Stomach (tissue), 9 donors: Measurements from ENCODE around the gene RELA. TPM values are rescaled to one million over a fixed set of nuclear protein-coding genes. Genes with fewer than 3 reads are reported as not detected.

Experiments used
- DNase-seq, 2 donors: peaks; one replicate each; pipeline versions ENCODE4 v3.0.0 to v3.0.0-alpha.2; 2013 to 2019
- H3K27ac ChIP-seq, 5 donors: fragments of 200-600 bp in 4 of 5; sonication (generic) in 4 of 5; one replicate each; pipeline ENCODE4 v1.5.1; 2013 to 2019; ENCODE audit warnings: mild to moderate bottlenecking in 1 of 5, moderate library complexity in 1 of 5
- H3K27me3 ChIP-seq, 3 donors: fragments of 200-600 bp; sonication (generic); one replicate each; pipeline ENCODE4 v1.5.1; 2017 to 2019; ENCODE audit warnings: mixed run types in 1 of 3
- H3K36me3 ChIP-seq, 4 donors: fragments of 200-600 bp; sonication (generic); 1 replicate in 3 of 4; 2 replicates in 1 of 4; pipeline ENCODE4 v1.5.1; 2016 to 2019
- H3K4me1 ChIP-seq, 4 donors: fragments of 200-600 bp; sonication (generic); one replicate each; pipeline ENCODE4 v1.5.1; 2016 to 2019
- H3K4me3 ChIP-seq, 4 donors: fragments of 200-600 bp; sonication (generic) in 3 of 4; one replicate each; pipeline ENCODE4 v1.5.1; 2016 to 2019; ENCODE audit warnings: mild to moderate bottlenecking in 1 of 4
- H3K9me3 ChIP-seq, 4 donors: fragments of 200-600 bp; sonication (generic); one replicate each; pipeline ENCODE4 v1.5.1; 2016 to 2019
- CTCF ChIP-seq, 7 experiments: fragments of 450-650 bp in 4 of 7; fragments of 200-600 bp in 3 of 7; sonication (generic) in 3 of 7; IDR thresholded peaks; one replicate each; pipeline ENCODE4 v1.5.1; 2016 to 2019; ENCODE audit warnings: antibody characterized with exemption in 7 of 7, control low read depth in 2 of 7, mild to moderate bottlenecking in 1 of 7
- EP300 ChIP-seq: sonication (generic); formaldehyde crosslinking; IDR thresholded peaks from one replicate; pipeline ENCODE4 v1.6.1; 2017; ENCODE audit warnings: antibody characterized with exemption
- POLR2A ChIP-seq, 4 donors: fragments of 450-650 bp; IDR thresholded peaks; one replicate each; pipeline ENCODE4 v1.6.1; 2016; ENCODE audit warnings: antibody characterized with exemption in 4 of 4, control low read depth in 2 of 4, mild to moderate bottlenecking in 1 of 4, moderate library complexity in 1 of 4
- POLR2AphosphoS5 ChIP-seq, 3 donors: sonication (generic); formaldehyde crosslinking; IDR thresholded peaks; one replicate each; pipeline ENCODE4 v1.6.1; 2016; ENCODE audit warnings: antibody characterized with exemption in 3 of 3
- WGBS, 5 donors: extraction: QIAGEN DNeasy Blood & Tissue Kit in 3 of 5; methylation state at CpG; one replicate each; pipeline versions ENCODE4 v1.1.5 to v1.1.7; 2013 to 2018; 5-methylcytosine and 5-hydroxymethylcytosine counted together
- intact Hi-C: fragments of 100-400 bp; cut with DNase I; formaldehyde crosslinking; loops from one replicate; pipeline ENCODE4 v1.15.1; 2023; ENCODE audit warnings: low total_unique reads
- polyA plus RNA-seq, 3 donors: library from polyadenylated mRNA; stranded (reverse); fragments of 200-250 nt; gene quantifications; one replicate each; pipeline ENCODE4 v1.2.3, GENCODE V29; 2013
- total RNA-seq, 5 donors: library from RNA; depleted of rRNA; stranded (reverse); fragments of >200 nt; gene quantifications; one replicate each; pipeline versions ENCODE4 v1.1.0 to v1.2.3, GENCODE V29; 2014 to 2016
- donor health status: healthy with polysubstance abuse.
- donor health status: Bipolar disorder and iron deficiency.
- donor health status: healthy.

Gene RELA
- total and polyA plus RNA-seq, 8 donors = 27.4 to 68.8 (median 46.6) TPM

GRCh38 chr11:65611758-65612603 is 50.7 kb downstream of the RELA start:
- peak in 1 of 2 donors; percentile 47 for DNase-seq
- Histone ChIP-seq H3K9me3 (no peaks in the 10 kb centered on the region), H3K36me3 (peaks cover 5 to 56% (median 48%) of the 10 kb centered on the region in 4 donors), H3K4me3 (peak overlapping the region; percentile 65 to 98 (median 79)), H3K27me3 (no peaks in the 10 kb centered on the region), H3K27ac (peak overlapping the region; percentile 33 to 99 (median 95)), H3K4me1 (peaks cover 57 to 77% (median 71%) of the 10 kb centered on the region in 4 donors)
- TF ChIP-seq CTCF (IDR thresholded peaks at IDR 0.05) (no peak), POLR2A (IDR thresholded peaks at IDR 0.05) (no peak), POLR2AphosphoS5 (IDR thresholded peaks at IDR 0.05) (no peak), EP300 (no peak)
- 59 to 71% (median 68%) methylated on average over 11 to 12 of the region's 12 CpGs for WGBS, 5 donors
- intact Hi-C loops = no loop called here

DNA sequence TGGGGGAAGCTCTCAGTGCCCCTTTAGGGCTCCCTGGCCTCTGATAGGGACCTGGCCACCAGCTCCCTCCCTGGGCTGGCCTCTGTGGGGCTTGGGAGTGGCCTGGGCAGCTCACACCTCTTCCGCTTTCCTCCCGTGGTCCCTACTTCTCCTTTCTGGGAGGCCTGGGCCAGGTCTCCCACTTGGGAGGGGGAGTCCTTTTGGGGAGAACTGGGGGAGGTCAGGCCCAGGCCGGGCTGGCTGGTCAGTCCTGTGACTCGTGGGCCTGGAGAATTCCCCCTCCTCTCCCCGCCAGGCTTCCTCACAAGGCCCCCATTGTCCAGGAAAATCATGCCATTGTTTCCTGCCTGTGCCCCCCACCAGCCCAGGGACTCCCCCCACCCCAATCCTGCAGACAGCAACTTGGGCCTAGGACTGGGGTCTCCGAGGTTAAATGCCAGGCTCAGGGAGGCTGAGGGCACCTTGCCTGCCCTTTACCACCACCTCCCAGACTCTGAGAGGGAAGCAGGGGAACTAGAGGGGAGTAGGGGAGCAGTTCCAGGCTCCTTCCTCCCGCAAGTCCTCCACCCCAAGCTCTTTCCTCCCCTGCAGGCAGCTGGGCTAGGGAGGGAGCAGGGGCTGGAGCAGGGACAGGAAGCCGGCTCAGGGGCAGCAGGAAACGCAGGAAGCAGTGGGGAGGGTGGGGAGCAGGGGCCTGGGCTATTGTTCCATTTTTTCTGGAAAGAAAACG is 51.5 kb downstream of the RELA start:
- H3K4me1 ChIP-seq = peaks cover 55 to 76% (median 70%) of the 10 kb centered on the region in 4 donors

DNA sequence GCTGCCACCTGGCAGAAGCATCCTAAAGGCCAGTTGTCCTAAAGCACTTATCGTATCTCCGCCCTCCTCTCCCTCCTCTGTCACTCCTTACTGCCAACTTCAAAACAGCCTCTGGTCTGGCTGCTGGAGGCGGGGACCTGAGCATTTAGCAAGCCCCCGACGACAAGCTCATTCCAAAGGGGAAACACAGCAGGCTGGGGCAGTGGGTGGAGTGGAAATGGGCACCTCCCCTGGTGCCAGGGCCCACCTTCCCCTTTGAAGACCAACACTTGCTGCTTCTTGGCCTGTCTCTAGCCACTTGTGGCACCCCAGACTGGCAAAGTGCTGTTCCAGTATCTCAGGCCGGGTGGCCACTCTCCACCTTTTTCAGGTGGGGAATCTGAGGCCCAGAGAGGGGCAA is 52.3 kb downstream of the RELA start:
- Histone ChIP-seq H3K27ac (peak overlapping the region; percentile 5 to 99 (median 95)), H3K4me1 (peaks cover 59 to 77% (median 68%) of the 10 kb centered on the region in 4 donors), H3K27me3 (no peaks in the 10 kb centered on the region), H3K36me3 (peaks cover 14 to 68% (median 58%) of the 10 kb centered on the region in 4 donors), H3K4me3 (peak overlapping the region in 3 of 4 donors; percentile 76 to 98 (median 82)), H3K9me3 (no peaks in the 10 kb centered on the region)
- intact Hi-C loops = no loop called here
- 45 to 65% (median 61%) methylated on average over 5 to 6 of the region's 6 CpGs for whole genome bisulfite sequencing, 5 donors
- no peak for DNase-seq
- TF ChIP-seq POLR2A (IDR thresholded peaks at IDR 0.05) = no peak
- no peak for TF ChIP-seq EP300
- no peak for TF ChIP-seq POLR2AphosphoS5 (IDR thresholded peaks at IDR 0.05)
- no peak for TF ChIP-seq CTCF (IDR thresholded peaks at IDR 0.05)

More for the DNA sequence above, 51.5 kb downstream of the RELA start:
- peak in 1 of 2 donors; percentile 73 for DNase-seq
- no peak for TF ChIP-seq EP300
- no peak for TF ChIP-seq CTCF (IDR thresholded peaks at IDR 0.05)
- TF ChIP-seq POLR2AphosphoS5 (IDR thresholded peaks at IDR 0.05) = peak in 1 of 3 donors; percentile 5
- WGBS, 5 donors = 43 to 60% (median 50%) methylated on average over 7 to 10 of the region's 10 CpGs
- intact Hi-C loops = no loop called here
- Histone ChIP-seq H3K27ac (peak overlapping the region; percentile 5 to 99 (median 95)), H3K36me3 (peaks cover 6 to 60% (median 50%) of the 10 kb centered on the region in 4 donors), H3K4me3 (peak overlapping the region; percentile 65 to 98 (median 79)), H3K9me3 (no peaks in the 10 kb centered on the region), H3K27me3 (no peaks in the 10 kb centered on the region)

GRCh38 chr11:65609665-65610064 is 53.1 kb downstream of the RELA start:
- H3K4me3 ChIP-seq = peak overlapping the region in 2 of 4 donors; percentile 3 to 98
- intact Hi-C loops = no loop called here

More at GRCh38 chr11:65609665-65610064, 53.1 kb downstream of the RELA start:
- no peak for TF ChIP-seq CTCF (IDR thresholded peaks at IDR 0.05)
- TF ChIP-seq EP300 = no peak
- no peak for TF ChIP-seq POLR2AphosphoS5 (IDR thresholded peaks at IDR 0.05)
- no peak for TF ChIP-seq POLR2A (IDR thresholded peaks at IDR 0.05)
- Histone ChIP-seq H3K27me3 (no peaks in the 10 kb centered on the region), H3K27ac (peak overlapping the region in 3 of 5 donors; percentile 95 to 99 (median 98)), H3K4me1 (peaks cover 59 to 77% (median 68%) of the 10 kb centered on the region in 4 donors), H3K36me3 (peaks cover 21 to 75% (median 65%) of the 10 kb centered on the region in 4 donors), H3K9me3 (no peaks in the 10 kb centered on the region)
- no peak for DNase-seq
- 65 to 80% (median 73%) methylated on average over 5 of the region's 5 CpGs for WGBS, 5 donors
